ENCODE results near the gene ZNF358. TPM values are rescaled to one million over a fixed set of nuclear protein-coding genes. Genes with fewer than 3 reads are reported as not detected.

Gene ZNF358
- total RNA-seq, 4 donors from 2014 or later, result 95.4 to 168 (median 137) TPM

DNA sequence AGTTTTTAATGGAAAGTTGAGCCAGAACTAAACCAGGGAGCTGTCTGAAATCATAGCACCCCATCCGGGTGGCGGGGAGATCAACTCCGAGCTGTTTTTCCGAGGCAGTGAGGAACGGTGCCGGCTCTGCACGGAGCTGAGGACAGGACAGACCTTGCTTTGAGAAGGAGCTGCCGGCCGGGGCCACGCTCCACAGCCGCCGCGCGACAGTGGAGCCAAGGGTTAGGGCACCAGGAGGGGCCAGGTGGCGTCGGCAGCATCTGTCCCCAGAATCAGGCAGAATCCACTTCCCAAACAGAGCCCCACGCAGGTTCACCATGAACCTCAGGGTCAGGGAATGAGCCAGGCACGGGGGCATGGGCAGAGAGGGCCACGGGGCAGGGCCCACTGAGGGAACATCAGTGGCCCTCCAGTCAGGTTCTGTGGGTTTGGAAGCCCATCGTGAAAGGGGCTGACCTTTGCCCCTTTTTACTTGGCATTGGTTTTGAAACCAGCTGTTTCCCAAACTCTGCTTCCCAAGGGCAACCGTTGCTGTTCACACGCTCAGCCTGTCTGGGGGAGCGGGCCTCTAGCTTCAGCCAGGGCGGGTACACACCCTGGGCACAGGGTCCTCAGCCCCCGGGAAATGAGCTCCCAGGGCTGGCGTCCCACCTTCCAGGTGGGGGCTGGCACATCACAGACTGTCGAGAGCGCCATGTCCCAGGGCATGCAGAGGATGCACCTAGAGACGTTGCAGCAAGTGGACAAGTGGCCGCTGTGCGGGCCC lies 45.2 kb upstream of the ZNF358 start:
- Histone ChIP-seq H3K4me1 (no peaks in the 10 kb centered on the region), H3K4me3 (no peak overlapping the region), H3K27me3 (no peaks in the 10 kb centered on the region), H3K36me3 (peaks cover 41 to 72% (median 59%) of the 10 kb centered on the region in 4 donors), H3K9me3 (no peaks in the 10 kb centered on the region), H3K27ac (replicated peaks in 1 of 4) (no peak overlapping the region)
- 94% methylated on average over 27 of the region's 31 CpGs for WGBS
- TF ChIP-seq POLR2A (IDR thresholded peaks at IDR 0.05; ENCODE audit: low read depth), result no peak
- TF ChIP-seq, protein P1, sequence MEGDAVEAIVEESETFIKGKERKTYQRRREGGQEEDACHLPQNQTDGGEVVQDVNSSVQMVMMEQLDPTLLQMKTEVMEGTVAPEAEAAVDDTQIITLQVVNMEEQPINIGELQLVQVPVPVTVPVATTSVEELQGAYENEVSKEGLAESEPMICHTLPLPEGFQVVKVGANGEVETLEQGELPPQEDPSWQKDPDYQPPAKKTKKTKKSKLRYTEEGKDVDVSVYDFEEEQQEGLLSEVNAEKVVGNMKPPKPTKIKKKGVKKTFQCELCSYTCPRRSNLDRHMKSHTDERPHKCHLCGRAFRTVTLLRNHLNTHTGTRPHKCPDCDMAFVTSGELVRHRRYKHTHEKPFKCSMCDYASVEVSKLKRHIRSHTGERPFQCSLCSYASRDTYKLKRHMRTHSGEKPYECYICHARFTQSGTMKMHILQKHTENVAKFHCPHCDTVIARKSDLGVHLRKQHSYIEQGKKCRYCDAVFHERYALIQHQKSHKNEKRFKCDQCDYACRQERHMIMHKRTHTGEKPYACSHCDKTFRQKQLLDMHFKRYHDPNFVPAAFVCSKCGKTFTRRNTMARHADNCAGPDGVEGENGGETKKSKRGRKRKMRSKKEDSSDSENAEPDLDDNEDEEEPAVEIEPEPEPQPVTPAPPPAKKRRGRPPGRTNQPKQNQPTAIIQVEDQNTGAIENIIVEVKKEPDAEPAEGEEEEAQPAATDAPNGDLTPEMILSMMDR (IDR thresholded peaks at IDR 0.05), result no peak
- TF ChIP-seq EP300 (IDR thresholded peaks at IDR 0.05), result no peak
- TF ChIP-seq POLR2AphosphoS5 (IDR thresholded peaks at IDR 0.05), result no peak
- intact Hi-C loops (cut with DNase I), result no loop called here
- no peak for DNase-seq (ENCODE audit: extremely low spot score)

DNA sequence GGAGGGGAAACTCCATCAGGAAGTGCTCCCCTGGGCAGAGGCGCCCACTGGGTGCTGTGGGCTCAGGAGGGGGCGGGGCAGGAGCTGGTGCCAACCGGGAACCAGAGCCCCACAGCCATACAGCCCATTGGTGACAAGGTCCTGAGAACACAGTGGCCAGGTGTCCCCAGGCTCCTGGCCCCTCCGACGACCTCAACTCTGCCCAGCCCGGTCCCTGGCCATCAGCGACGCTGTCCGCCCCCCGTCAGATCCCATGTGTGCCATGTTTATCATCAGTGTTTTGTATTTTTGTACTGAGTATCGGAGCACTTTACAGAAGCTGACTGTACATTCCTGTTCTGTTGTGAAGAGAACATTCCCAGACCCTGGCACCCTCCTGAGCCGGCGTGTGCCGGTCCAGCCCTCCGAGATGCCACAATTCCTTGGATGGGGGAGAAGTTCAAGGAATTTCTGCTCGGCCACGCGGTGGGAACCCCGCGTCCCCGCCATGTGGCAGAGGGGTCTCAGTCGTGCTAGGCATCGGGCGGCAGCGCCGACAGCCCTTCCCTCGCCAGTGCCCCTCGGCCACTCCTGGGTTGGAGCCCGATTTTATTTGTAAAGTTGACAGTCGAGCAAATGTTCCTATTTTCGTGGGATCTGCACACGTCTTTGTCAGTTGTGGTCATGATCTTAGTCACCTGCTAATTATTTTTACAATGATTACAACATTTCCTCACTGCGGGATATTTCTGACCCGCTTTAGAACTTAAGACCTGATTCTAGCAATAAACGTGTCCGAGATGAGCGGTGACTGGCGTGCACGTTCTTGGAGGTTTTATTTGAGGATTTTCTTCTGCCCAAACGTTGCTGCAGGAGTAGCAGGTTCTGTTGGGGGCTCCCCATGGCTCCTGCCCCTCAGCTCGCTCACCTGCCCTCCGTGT lies 43.9 kb upstream of the ZNF358 start:
- Histone ChIP-seq H3K27me3 (no peaks in the 10 kb centered on the region), H3K4me1 (peaks cover 0 to 4% (median 2%) of the 10 kb centered on the region in 4 donors), H3K9me3 (no peaks in the 10 kb centered on the region), H3K36me3 (peaks cover 38 to 59% (median 55%) of the 10 kb centered on the region in 4 donors), H3K27ac (replicated peaks in 1 of 4) (no peak overlapping the region), H3K4me3 (no peak overlapping the region)
- DNase-seq (ENCODE audit: extremely low spot score), result no peak
- TF ChIP-seq EP300 (IDR thresholded peaks at IDR 0.05) (no peak), POLR2AphosphoS5 (IDR thresholded peaks at IDR 0.05) (no peak), POLR2A (IDR thresholded peaks at IDR 0.05; ENCODE audit: low read depth) (no peak)
- TF ChIP-seq, protein P1 (IDR thresholded peaks at IDR 0.05), result no peak
- intact Hi-C loops (cut with DNase I), result no loop called here
- WGBS, result 85% methylated on average over 38 of the region's 42 CpGs

DNA sequence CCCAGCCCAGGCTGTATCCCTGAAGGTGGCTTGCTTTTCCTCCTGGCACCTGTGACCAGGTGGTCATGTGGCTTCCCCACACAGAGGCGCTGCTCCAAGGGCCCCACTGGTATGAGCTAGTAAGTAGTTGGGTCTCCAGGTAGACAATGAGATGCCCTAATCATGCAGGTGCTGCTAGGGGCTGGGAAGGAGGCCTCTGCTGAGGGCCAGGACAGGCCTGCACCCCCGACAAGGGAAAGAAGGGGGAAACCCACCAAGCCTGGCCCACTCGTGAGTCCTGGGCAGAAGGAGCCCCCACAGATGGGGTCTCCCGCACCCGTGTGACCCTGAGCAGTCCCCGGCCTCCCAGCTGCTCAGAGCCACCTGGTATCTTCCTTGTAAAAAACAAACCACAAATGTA lies 40.2 kb upstream of the ZNF358 start:
- no peak overlapping the region for H3K4me3 ChIP-seq
- no peak for DNase-seq (ENCODE audit: extremely low spot score)
- H3K9me3 ChIP-seq, result no peaks in the 10 kb centered on the region
- no peaks in the 10 kb centered on the region for H3K27me3 ChIP-seq
- TF ChIP-seq, protein P1 (IDR thresholded peaks at IDR 0.05), result no peak
- peaks cover 8 to 22% (median 19%) of the 10 kb centered on the region in 4 donors for H3K36me3 ChIP-seq
- 88% methylated on average over 4 of the region's 6 CpGs for WGBS
- intact Hi-C loops (cut with DNase I), result no loop called here
- H3K27ac ChIP-seq (replicated peaks in 1 of 4), result no peak overlapping the region
- H3K4me1 ChIP-seq, result peaks cover 0 to 17% (median 14%) of the 10 kb centered on the region in 4 donors

- DNase-seq (ENCODE audit: extremely low spot score), result no peak
- peaks cover 3 to 16% (median 13%) of the 10 kb centered on the region in 4 donors for H3K36me3 ChIP-seq
- no peaks in the 10 kb centered on the region for H3K9me3 ChIP-seq
- H3K4me1 ChIP-seq, result peaks cover 0 to 17% (median 14%) of the 10 kb centered on the region in 4 donors
- TF ChIP-seq, protein P1 (IDR thresholded peaks at IDR 0.05), result no peak
- TF ChIP-seq POLR2AphosphoS5 (IDR thresholded peaks at IDR 0.05), result no peak
- no peak for TF ChIP-seq POLR2A (IDR thresholded peaks at IDR 0.05; ENCODE audit: low read depth)
- no peak for TF ChIP-seq EP300 (IDR thresholded peaks at IDR 0.05)
- no peak overlapping the region for H3K4me3 ChIP-seq
- no peaks in the 10 kb centered on the region for H3K27me3 ChIP-seq
- WGBS, result 72% methylated on average over 5 of the region's 7 CpGs
- intact Hi-C loops (cut with DNase I), result no loop called here
- no peak overlapping the region for H3K27ac ChIP-seq (replicated peaks in 1 of 4)
Measured at GRCh38 chr19:7476241-7476640, 39.7 kb upstream of the ZNF358 start.

Measured in esophagus muscularis mucosa (tissue), 4 donors.